ENCODE measurements around the gene ACKR2. TPM values are rescaled to one million over a fixed set of nuclear protein-coding genes. Genes with fewer than 3 reads are reported as not detected.
A peak's percentile ranks its signal among the peaks of the same experiment; 100 is the strongest.

Gene ACKR2
- polyA plus RNA-seq, 3 donors, result 1.8 to 2.0 (median 1.9) TPM

DNA sequence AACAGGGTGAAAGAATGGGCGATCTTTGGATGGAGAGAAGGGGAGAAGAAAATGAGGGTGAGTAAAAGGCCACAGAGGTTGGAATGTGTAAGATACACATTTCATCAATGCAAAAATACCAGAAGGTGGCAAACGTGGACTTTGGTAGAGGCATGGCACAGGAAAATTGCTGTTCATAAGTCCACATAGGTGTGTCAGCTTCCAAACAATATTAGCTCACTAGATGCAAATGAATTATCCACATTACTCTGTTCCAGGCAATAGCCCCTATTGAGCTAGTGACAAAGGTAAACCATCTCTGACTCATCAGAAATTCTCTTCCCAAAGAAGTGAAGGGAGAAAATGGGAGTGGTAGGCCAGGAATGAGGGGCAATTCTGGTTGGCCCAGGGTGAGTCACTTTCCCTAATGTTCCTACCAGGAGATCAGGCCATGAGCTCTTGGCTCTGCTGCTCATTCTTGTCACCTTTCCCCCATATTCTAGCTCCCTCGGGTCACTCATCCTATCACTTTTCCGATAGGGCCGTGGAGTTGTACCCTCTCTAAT is 19.9 kb downstream of the ACKR2 start:
- no peak for DNase-seq (ENCODE audit: low read depth in 3 of 3, low spot score in 2 of 3)

GRCh38 chr3:42829628-42830436 is 20.6 kb downstream of the ACKR2 start:
- DNase-seq (ENCODE audit: low read depth in 3 of 3, low spot score in 2 of 3), result no peak

GRCh38 chr3:42830437-42831320 is 21.4 kb downstream of the ACKR2 start:
- no peak for DNase-seq (ENCODE audit: low read depth in 3 of 3, low spot score in 2 of 3)

DNA sequence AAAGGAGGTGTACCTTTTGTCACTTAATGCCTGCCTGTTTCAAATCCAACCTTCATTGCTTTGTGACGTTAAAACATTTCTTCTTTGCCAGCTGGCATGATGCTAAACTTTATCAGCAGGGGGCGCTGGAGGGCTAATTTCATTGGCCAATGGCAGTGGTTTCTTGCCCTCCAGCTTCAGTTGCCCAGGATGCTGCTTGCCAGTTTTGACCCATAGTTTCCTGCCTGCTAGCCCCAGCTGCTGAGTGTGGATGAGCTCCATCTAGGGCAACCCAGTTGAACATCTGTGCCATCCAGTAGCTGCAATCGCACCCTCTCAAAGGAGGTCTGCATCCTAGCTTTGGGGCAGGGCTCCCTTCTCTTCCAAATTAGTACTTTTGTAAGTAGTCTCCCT is 22.1 kb downstream of the ACKR2 start:
- peak in 1 of 3 donors; percentile 48 for DNase-seq (ENCODE audit: low read depth in 3 of 3, low spot score in 2 of 3)

DNA sequence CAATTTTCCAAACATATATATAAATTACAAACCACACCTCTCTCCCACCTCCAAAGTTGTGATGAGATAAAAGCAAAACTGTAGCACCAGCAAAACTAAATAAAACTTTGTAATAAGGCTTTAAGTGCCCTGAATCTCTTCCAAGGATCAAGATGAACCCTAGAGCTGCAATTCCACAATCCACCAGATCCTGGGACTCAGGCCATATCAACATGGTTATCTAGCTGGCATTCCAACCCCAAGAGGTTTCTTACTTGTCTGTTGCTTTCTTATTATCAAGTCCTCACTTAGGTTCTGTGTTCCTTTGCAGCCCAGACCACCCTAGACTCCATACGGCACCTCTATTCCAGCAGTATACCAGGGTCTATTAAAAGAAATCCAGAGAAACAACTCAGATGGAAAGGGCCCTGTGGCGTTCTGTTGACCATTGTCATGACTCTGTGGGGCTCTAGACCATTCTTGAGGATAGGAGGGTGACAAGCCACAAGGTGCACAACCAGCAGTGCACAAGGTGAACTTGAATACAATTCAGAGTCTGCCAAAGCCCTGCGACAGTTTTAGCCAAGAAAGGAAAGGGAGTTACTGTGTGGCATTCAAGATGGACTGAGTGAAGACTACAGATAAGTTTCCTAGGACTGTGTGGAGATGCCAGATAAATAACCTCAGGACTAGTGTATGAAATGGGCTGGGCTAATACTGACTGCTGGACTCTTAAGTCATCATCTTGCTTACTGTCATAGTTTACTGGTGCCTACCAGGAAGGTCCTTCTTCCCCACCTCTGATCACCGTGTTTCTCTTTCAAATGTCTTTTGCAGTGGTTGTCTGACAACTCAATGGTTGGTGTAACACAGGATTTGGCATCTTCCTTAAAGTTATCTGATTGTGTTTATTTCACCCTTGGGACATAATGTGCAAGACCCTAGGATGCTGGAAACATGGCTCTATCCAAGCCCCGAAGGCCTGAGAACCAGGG is 27.2 kb downstream of the ACKR2 start:
- no peak for DNase-seq (ENCODE audit: low read depth in 3 of 3, low spot score in 2 of 3)

DNA sequence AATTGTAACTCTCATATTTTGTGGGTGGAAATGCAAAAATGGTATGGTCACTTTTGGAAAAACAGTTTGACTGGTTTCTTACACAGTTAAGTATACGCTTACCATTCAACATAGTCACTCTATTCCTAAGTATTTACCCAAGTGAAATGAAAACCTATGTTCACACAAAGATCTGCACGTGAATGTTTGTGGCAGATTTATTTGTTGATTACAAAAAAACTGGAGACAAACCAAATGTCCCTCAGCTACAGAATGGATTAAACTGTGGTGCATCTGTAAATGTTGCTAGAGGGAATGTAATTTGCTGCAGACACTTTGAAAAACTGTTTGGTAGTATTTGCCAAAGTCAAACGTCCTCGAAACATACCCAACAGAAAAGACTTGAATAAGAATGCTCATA is 29.3 kb downstream of the ACKR2 start:
- no peak for DNase-seq (ENCODE audit: low read depth in 3 of 3, low spot score in 2 of 3)

- DNase-seq (ENCODE audit: low read depth in 3 of 3, low spot score in 2 of 3), result no peak
These were observed 30.4 kb downstream of the ACKR2 start for GRCh38 chr3:42839616-42840015.

GRCh38 chr3:42841332-42841731 is 32.1 kb downstream of the ACKR2 start:
- no peak for DNase-seq (ENCODE audit: low read depth in 3 of 3, low spot score in 2 of 3)

DNA sequence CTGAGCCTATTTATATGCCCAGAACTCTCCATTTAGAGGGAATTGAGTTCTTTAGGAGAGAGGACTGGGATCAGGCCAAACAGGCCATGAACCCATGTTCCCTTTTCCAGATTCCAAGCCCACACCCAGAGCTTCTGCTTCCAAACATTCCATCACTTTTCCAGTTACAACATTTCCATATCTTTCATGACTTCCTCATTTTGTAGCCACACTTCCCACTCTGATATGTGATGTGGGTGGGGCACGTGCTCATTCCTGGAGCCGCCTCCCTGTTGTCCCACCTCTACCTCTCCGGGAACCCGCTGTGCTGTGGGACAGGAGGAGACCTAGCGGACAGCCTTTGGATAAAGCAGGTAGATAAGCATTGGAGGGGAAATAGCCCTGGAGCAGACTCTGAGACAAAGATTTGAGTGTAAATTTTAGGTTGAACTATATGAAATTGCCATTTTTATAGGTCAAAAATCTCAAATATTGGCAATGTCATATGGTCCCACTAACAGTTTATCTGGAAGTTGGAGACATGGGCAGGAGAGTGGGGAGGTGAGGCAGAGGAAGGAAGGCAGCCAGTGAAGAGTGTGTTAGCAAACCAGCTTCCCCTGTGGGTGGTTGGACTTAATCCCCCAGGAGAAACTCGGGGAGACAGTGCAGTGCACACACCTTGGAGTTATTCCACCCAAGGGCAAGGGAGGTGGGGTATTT is 34.6 kb downstream of the ACKR2 start:
- DNase-seq (ENCODE audit: low read depth in 3 of 3, low spot score in 2 of 3), result no peak

DNA sequence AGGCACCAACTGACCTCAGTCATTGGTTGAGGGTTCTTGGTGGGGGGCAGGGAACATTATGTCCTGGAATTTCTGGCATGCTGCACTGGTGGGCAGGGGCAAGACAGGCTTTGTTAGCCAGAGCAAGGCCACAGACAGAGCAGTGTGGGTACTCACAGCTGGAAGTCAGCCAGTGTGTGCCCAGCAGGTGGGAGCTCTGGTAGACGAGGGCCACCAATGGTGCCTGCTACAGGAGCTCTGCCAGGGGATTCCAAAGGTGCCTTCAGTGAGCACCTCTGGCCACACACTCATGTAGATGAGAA is 35.1 kb downstream of the ACKR2 start:
- DNase-seq (ENCODE audit: low read depth in 3 of 3, low spot score in 2 of 3), result no peak

DNA sequence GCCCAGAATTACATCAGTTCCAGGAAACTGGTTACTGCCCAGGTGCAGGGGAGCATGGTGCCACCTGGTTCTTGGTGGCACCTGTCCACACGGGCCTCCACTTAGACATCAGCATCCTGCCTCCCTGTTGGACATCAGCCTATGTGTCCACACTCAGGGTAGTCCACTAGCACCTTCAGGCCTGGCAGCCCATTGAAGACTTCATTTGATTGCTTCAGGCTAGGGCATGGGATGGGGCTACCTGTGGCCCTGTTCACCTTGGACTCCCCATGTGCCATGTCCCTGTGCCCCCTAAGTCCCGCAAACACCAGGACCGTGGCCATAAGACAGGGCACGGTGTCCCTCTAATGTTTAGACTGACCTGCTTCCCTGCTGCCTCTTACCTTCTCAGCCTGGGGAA is 35.6 kb downstream of the ACKR2 start:
- DNase-seq (ENCODE audit: low read depth in 3 of 3, low spot score in 2 of 3), result no peak

DNA sequence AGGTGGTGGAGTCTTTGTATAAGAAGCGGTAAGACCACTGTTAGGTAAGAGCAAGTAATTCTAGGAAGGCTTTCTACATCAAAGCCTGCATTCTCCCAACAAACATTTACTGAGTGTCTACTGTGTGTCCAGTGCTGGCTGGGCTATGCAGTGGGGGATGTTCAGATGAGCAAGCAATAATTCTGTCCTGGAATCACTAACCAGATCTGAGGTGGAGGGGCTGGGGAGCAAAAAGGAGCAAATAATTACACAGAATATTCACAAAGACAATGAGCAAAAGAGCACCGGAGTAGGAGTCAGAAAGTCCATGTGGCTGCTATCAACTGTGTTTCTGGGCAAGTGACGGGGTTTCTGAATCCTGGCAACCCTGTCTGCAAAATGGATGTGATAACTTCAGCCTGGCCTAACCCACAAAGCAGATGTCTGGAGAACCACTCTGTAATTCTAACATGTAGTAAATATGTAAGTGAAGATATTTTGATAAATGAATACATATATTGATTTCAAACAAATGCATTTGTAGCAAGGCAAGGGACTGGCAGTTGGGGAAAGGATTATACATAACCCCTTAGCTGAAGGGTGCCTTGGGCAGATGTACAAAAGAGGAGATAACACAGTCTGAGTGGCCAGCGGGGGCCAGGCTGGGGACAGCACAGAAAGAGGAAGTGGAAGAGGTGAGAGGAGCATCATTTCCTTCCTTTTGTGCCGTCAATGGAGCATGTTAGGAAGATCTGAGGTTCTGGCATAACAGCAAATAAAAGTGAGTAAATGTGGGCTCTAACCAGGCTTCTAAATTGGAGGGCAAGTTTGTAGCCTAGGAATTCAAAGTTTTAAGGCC is 37.7 kb downstream of the ACKR2 start:
- no peak for DNase-seq (ENCODE audit: low read depth in 3 of 3, low spot score in 2 of 3)

- no peak for DNase-seq (ENCODE audit: low read depth in 3 of 3, low spot score in 2 of 3)
These were observed 38.5 kb downstream of the ACKR2 start for GRCh38 chr3:42847731-42848130.

GRCh38 chr3:42849017-42849416 is 39.8 kb downstream of the ACKR2 start:
- DNase-seq (ENCODE audit: low read depth in 3 of 3, low spot score in 2 of 3), result no peak

DNA sequence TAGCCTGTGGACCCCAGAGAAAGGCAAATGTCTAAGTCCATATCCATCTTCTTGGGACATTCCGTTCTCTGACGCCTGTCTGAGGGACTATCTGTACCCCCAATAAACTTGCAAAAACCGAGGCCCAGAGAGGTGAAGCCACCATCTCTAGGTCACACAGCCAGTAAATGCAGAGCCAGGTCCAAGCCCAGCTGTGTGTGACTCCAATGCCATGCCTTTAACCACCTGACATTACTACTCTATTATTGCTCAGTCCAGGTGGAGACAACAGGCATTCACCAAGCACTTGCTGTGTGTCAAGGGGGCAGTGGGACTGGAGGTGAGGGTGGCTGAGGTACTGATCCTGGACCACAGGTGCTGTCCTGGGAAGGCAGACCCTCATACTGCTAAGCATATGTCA is 41.0 kb downstream of the ACKR2 start:
- no peak for DNase-seq (ENCODE audit: low read depth in 3 of 3, low spot score in 2 of 3)

DNA sequence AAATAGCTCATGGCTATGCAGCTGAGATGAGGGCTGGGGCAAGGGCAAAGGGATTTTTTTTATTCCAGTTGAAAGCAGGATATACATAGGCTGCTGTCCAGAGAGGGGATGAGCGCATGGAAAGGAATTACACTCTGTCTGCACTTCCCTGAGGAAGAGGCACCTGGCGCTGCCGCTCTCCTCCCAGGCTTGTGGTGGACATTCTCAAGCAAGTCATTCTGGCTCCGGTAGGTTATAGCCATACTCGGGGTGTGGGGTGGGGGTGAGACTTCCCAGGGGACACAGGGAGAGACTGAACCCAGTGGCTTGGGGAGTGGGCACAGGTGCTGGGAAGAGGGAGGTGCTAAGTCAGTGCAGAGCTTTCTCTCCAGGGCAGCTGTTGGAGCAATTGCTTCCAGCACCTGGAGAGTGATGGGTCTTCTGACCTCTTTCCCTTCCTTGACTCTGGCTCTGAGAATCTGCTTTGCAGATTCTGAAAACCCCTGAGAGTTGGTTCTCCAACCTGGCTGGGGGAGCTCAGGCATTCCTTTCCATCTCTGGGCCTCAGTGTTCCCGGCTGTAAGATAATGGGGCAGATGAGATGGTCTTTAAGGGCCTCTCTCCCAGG is 42.1 kb downstream of the ACKR2 start:
- DNase-seq (ENCODE audit: low read depth in 3 of 3, low spot score in 2 of 3), result no peak

GRCh38 chr3:42852441-42852840 is 43.2 kb downstream of the ACKR2 start:
- DNase-seq (ENCODE audit: low read depth in 3 of 3, low spot score in 2 of 3), result no peak

- no peak for DNase-seq (ENCODE audit: low read depth in 3 of 3, low spot score in 2 of 3)
These were observed 43.8 kb downstream of the ACKR2 start for GRCh38 chr3:42853056-42853455.
